ENCODE results near the gene RAB17. TPM values are rescaled to one million over a fixed set of nuclear protein-coding genes. Genes with fewer than 3 reads are reported as not detected.

The RAB17 gene
- total RNA-seq, 2 experiments from 2014 or later: not detected

- ATAC-seq (ENCODE audit: low read depth): no peak
- Mint-ChIP-seq H3K27ac (no peak overlapping the region), H3K4me3 (no peak overlapping the region), H3K9me3 (no peaks in the 10 kb centered on the region), H3K27me3 (no peaks in the 10 kb centered on the region), H3K36me3 (no peaks in the 10 kb centered on the region), H3K4me1 (no peaks in the 10 kb centered on the region)
- POLR2A ChIA-PET: no interaction called here
- no peak for DNase-seq
Observed at GRCh38 chr2:237573721-237574415, 16.7 kb downstream of the RAB17 start.

- no peaks in the 10 kb centered on the region for H3K27me3 Mint-ChIP-seq
- no peaks in the 10 kb centered on the region for H3K9me3 Mint-ChIP-seq
- POLR2A ChIA-PET: interaction anchor here (1.6 kb wide), 1 partner anchor 59 kb away, joined by 8 read pairs; no protein-coding TSS in a partner anchor
- ATAC-seq (ENCODE audit: low read depth): no peak
- no peak for DNase-seq
- H3K36me3 Mint-ChIP-seq: no peaks in the 10 kb centered on the region
- no peak overlapping the region for H3K27ac Mint-ChIP-seq
- no peak overlapping the region for H3K4me3 Mint-ChIP-seq
- H3K4me1 Mint-ChIP-seq: no peaks in the 10 kb centered on the region
Observed at GRCh38 chr2:237572742-237573101, 17.8 kb downstream of the RAB17 start.

DNA sequence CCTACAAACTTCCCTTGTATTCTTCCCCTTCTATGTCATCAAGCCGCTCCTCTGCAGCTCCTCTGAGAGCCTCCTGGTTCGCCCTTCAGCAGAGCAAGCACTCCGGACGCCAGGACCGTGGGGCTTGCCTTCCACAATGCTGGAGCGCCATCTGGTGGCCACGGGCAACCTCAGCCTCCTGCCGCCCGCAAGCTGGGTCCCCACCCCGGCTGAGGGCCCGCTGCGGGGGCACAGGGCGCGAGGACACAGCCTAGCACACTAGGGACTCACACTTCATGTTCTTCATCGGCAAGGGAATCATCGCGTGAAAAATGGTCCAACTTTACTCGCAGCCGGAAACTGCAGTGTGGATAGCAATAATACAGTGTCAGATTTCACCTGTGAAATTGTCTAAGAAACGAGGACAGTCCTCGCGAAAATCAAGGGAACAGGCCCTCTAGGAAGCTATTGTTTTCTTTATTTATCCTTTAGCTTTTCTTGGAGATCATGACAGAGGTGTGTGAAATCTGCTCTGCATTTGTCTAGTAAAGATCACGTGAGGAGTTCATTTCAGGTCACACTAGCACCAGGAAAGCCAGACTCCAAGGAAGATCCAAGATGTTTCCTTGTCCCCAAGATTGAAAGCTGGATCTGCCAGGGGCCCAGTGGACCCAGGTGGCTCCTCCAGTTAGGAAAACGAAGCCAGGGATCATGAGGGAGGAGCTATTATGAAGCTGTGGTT lies 18.4 kb downstream of the RAB17 start:
- POLR2A ChIA-PET: interaction anchor here (1.6 kb wide), 1 partner anchor 59 kb away, joined by 8 read pairs; no protein-coding TSS in a partner anchor

DNA sequence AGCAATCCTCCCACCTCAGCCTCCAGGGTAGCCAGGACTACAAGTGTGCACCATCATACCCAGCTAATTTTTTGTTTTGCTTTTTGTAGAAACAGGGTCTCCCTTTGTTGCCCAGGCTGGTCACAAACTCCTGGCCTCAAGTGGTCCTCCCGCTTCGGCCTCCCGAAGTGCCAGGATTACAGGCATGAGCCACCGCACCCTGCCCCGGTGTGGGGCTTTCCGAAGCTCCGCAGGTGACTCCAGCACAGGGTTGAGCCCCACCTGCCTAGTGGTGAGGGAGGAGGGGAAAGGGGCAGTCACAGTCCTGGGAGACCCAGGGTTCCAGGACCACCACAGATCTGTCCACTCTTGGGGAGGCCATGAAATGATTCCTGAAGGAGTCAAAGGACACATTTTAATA lies 19.0 kb downstream of the RAB17 start:
- DNase-seq (no peak), ATAC-seq (ENCODE audit: low read depth) (no peak)
- POLR2A ChIA-PET: interaction anchor here (0.7 to 1.6 kb wide), 2 partner anchors 58 to 451 kb away, joined by 5 to 8 read pairs; no protein-coding TSS in a partner anchor
- Mint-ChIP-seq H3K36me3 (no peaks in the 10 kb centered on the region), H3K4me1 (no peaks in the 10 kb centered on the region), H3K27ac (no peak overlapping the region), H3K27me3 (no peaks in the 10 kb centered on the region), H3K9me3 (no peaks in the 10 kb centered on the region), H3K4me3 (no peak overlapping the region)

More for the DNA sequence above, 18.4 kb downstream of the RAB17 start:
- Mint-ChIP-seq H3K4me1 (no peaks in the 10 kb centered on the region), H3K27ac (no peak overlapping the region), H3K4me3 (no peak overlapping the region), H3K9me3 (no peaks in the 10 kb centered on the region), H3K27me3 (no peaks in the 10 kb centered on the region), H3K36me3 (no peaks in the 10 kb centered on the region)
- DNase-seq (peak; percentile 89), ATAC-seq (ENCODE audit: low read depth) (peak; percentile 88)

- H3K27me3 Mint-ChIP-seq: no peaks in the 10 kb centered on the region
- no peak for ATAC-seq (ENCODE audit: low read depth)
- POLR2A ChIA-PET: interaction anchor here (0.7 kb wide), 1 partner anchor 450 kb away, joined by 5 read pairs; no protein-coding TSS in a partner anchor
- DNase-seq: no peak
- H3K27ac Mint-ChIP-seq: no peak overlapping the region
- no peaks in the 10 kb centered on the region for H3K36me3 Mint-ChIP-seq
- no peaks in the 10 kb centered on the region for H3K9me3 Mint-ChIP-seq
- no peaks in the 10 kb centered on the region for H3K4me1 Mint-ChIP-seq
- no peak overlapping the region for H3K4me3 Mint-ChIP-seq
Observed at GRCh38 chr2:237570776-237571335, 19.7 kb downstream of the RAB17 start.

DNA sequence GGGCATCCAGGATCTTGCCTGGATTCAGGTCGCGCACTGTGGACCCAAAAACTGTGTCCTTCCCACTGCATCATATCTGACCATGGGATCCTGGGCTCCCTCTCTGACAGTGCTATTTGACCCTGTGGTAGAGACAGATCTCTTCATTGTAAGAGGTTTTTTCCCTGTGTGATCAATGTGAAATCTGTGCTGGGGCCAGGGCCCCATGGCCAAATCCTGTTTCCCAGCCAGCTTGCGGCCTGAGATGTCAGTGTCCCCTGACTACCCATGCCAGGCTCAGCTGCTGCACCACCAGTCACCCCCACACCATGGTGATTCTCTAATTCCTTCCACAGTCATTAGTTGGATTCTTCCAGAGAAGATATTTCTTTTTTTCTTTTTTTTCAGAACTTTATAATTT lies 20.6 kb downstream of the RAB17 start:
- H3K27ac Mint-ChIP-seq: no peak overlapping the region
- H3K36me3 Mint-ChIP-seq: no peaks in the 10 kb centered on the region
- no peak for DNase-seq
- ATAC-seq (ENCODE audit: low read depth): no peak
- POLR2A ChIA-PET: no interaction called here
- no peaks in the 10 kb centered on the region for H3K4me1 Mint-ChIP-seq
- no peaks in the 10 kb centered on the region for H3K9me3 Mint-ChIP-seq
- H3K27me3 Mint-ChIP-seq: no peaks in the 10 kb centered on the region
- H3K4me3 Mint-ChIP-seq: no peak overlapping the region

GRCh38 chr2:237569041-237569440 lies 21.5 kb downstream of the RAB17 start:
- no peaks in the 10 kb centered on the region for H3K36me3 Mint-ChIP-seq
- no peak for ATAC-seq (ENCODE audit: low read depth)
- no peaks in the 10 kb centered on the region for H3K4me1 Mint-ChIP-seq
- no peak overlapping the region for H3K27ac Mint-ChIP-seq
- POLR2A ChIA-PET: no interaction called here
- H3K9me3 Mint-ChIP-seq: no peaks in the 10 kb centered on the region
- DNase-seq: no peak
- H3K4me3 Mint-ChIP-seq: no peak overlapping the region
- H3K27me3 Mint-ChIP-seq: peaks cover 3% of the 10 kb centered on the region

- ATAC-seq (ENCODE audit: low read depth) (no peak), DNase-seq (no peak)
- Mint-ChIP-seq H3K4me1 (no peaks in the 10 kb centered on the region), H3K4me3 (no peak overlapping the region), H3K27me3 (peaks cover 3% of the 10 kb centered on the region), H3K9me3 (no peaks in the 10 kb centered on the region), H3K27ac (no peak overlapping the region), H3K36me3 (no peaks in the 10 kb centered on the region)
- POLR2A ChIA-PET: no interaction called here
Observed at GRCh38 chr2:237568121-237568660, 22.3 kb downstream of the RAB17 start.

- Mint-ChIP-seq H3K36me3 (no peaks in the 10 kb centered on the region), H3K4me1 (no peaks in the 10 kb centered on the region)
Observed at GRCh38 chr2:237567276-237568029, 23.1 kb downstream of the RAB17 start.

DNA sequence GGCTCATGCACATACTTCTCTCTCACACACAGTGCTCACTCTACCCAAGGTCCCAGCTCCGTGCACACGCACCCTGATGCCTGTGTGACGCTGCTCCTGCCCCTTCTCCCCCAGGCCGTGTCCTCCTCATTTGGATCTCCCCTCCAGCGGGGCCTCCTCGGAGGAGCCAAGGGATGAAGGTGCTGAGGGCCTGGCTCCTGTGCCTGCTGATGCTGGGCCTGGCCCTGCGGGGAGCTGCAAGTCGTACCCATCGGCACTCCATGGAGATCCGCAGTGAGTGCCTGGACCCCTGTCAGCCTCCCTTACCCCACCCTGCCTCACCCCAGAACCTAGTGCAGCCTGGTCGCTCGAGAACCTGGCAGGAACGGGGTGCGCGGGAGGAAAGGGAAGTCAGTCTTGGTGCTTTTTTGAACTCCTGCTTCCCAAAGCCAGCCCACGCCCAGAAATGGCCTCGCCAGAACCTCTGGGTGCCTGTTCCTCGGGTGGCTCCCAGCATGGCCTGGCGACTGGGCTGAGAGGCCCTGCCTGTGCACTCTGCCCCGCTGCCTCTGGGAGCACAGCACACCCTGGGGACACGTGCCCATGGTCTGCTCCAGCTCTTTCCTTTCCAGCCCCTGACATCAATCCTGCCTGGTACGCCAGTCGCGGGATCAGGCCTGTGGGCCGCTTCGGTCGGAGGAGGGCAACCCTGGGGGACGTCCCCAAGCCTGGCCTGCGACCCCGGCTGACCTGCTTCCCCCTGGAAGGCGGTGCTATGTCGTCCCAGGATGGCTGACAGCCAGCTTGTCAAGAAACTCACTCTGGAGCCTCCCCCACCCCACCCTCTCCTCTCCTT lies 23.9 kb downstream of the RAB17 start, which contains the start of gene PRLH:
PRLH (plus strand) TSS at position 174 of the 835 bp plus-strand sequence; CDS start at position 174, 0 bp downstream.
- DNase-seq (no peak), ATAC-seq (ENCODE audit: low read depth) (no peak)
- Mint-ChIP-seq H3K36me3 (no peaks in the 10 kb centered on the region), H3K4me3 (no peak within 1 kb of the TSS), H3K27me3 (peaks cover 10% of the 10 kb centered on the region), H3K4me1 (no peaks in the 10 kb centered on the region), H3K27ac (no peak within 1 kb of the TSS), H3K9me3 (no peaks in the 10 kb centered on the region)
- POLR2A ChIA-PET: no interaction called here

More at GRCh38 chr2:237567276-237568029, 23.1 kb downstream of the RAB17 start:
- POLR2A ChIA-PET: no interaction called here
- ATAC-seq (ENCODE audit: low read depth): no peak
- no peak for DNase-seq
- Mint-ChIP-seq H3K4me3 (no peak overlapping the region), H3K27me3 (peaks cover 5% of the 10 kb centered on the region), H3K9me3 (no peaks in the 10 kb centered on the region), H3K27ac (no peak overlapping the region)

GRCh38 chr2:237565974-237566373 lies 24.6 kb downstream of the RAB17 start:
- Mint-ChIP-seq H3K4me3 (no peak overlapping the region), H3K4me1 (no peaks in the 10 kb centered on the region), H3K9me3 (no peaks in the 10 kb centered on the region), H3K27me3 (peaks cover 10% of the 10 kb centered on the region), H3K36me3 (no peaks in the 10 kb centered on the region), H3K27ac (no peak overlapping the region)
- DNase-seq (no peak), ATAC-seq (ENCODE audit: low read depth) (no peak)
- POLR2A ChIA-PET: no interaction called here

- no peak for ATAC-seq (ENCODE audit: low read depth)
- Mint-ChIP-seq H3K9me3 (no peaks in the 10 kb centered on the region), H3K4me1 (no peaks in the 10 kb centered on the region), H3K27ac (no peak overlapping the region), H3K27me3 (peaks cover 10% of the 10 kb centered on the region), H3K36me3 (no peaks in the 10 kb centered on the region), H3K4me3 (no peak overlapping the region)
- POLR2A ChIA-PET: no interaction called here
- peak; percentile 14 for DNase-seq
Observed at GRCh38 chr2:237564526-237565131, 25.9 kb downstream of the RAB17 start.
